ENCODE measurements around the gene LST1. TPM values are rescaled to one million over a fixed set of nuclear protein-coding genes. Genes with fewer than 3 reads are reported as not detected.
A peak's percentile ranks its signal among the peaks of the same experiment; 100 is the strongest.

Gene LST1
- total and polyA plus RNA-seq, 2 donors (not counting 1 experiment from before 2014, with no cell fraction given), result 7.4 to 30.5 TPM

DNA sequence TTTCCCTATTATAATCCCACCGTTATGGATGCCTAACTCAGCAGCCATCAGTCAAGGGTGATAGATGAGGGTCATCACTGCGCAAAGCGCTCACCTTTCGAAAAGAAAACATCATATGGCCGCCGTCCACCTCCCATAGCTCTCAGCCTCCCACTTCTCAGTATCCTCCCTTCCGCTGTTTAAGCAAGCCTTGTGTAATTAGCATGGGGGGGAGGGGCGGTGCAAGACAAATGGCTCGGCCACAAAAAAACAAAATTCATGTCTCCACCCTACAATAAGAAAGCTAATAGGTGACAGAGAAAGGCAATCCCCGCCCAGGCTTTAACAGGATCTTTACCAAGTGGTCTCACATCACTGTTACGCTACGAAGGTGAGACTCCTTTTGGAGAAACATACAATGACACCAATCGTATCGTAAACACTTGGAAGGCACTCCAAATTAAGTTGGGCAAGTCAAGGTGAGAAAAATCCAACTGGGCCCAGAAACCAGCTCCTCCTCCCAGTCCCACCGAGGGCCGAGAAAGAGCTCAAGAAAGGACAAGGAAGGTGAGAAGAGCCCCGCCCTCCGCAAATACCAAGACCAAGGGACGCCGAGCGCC lies 44.9 kb upstream of the LST1 start:
- H3K36me3 ChIP-seq (replicated peaks in 1 of 2; ENCODE audit: control extremely low read depth in 1 of 2, control insufficient read depth in 1 of 2, extremely low read depth in 1 of 2, insufficient read depth in 2 of 2, low read length in 1 of 2), result peaks cover under 1 to 44% of the 10 kb centered on the region in 2 experiments
- H3K27ac ChIP-seq (ENCODE audit: low read length in 2 of 2), result peak overlapping the region; percentile 97 to 99
- peak overlapping the region; percentile 79 to 100 (median 97) for H3K4me3 ChIP-seq (ENCODE audit: control extremely low read depth in 1 of 5, extremely low read depth in 1 of 5, insufficient read depth in 1 of 5, low read depth in 2 of 5, low read length in 4 of 5)
- Mint-ChIP-seq H3K4me1 (peaks cover 45% of the 10 kb centered on the region), H3K9me3 (ENCODE audit: insufficient read depth) (no peaks in the 10 kb centered on the region), H3K27me3 (no peaks in the 10 kb centered on the region), H3K27ac (peak overlapping the region; percentile 93), H3K4me3 (peak overlapping the region; percentile 99)
- no peaks in the 10 kb centered on the region for H3K9me3 ChIP-seq (ENCODE audit: control extremely low read depth in 1 of 3, control insufficient read depth in 2 of 3, insufficient read depth in 1 of 3, low read length in 2 of 3)
- peak overlapping the region; percentile 79 for H3K4me2 ChIP-seq (replicated peaks; ENCODE audit: low read depth, low read length, poor library complexity, severe bottlenecking)
- ATAC-seq (ENCODE audit: low read depth), result peak; percentile 15
- POLR2A ChIA-PET, result interaction anchor here (0.6 to 2.8 kb wide), 21 partner anchors 10 to 1994 kb away, joined by 3 to 34 read pairs (median 4); partner anchors contain the start of genes BAG6, DXO, GPANK1 and LTB
- no peaks in the 10 kb centered on the region for H3K27me3 ChIP-seq (replicated peaks in 1 of 4; ENCODE audit: control extremely low read depth in 1 of 4, control insufficient read depth in 3 of 4, insufficient read depth in 4 of 4, low read length in 3 of 4)
- CTCF ChIA-PET, result interaction anchor here (0.6 to 3.5 kb wide), 19 partner anchors 9 to 289 kb away, joined by 3 to 33 read pairs (median 5); partner anchors contain the start of genes LST1, LTB, MCCD1 and MICB
- intact Hi-C loops (cut with micrococcal nuclease), result loop anchor here (1.0 to 5.0 kb wide), 6 partner anchors 43 to 418 kb away; partner anchors contain the start of genes CLIC1, MICB, PRRC2A and SKIC2
- H3K79me2 ChIP-seq (ENCODE audit: control insufficient read depth, insufficient read depth, low read length), result peaks cover 47% of the 10 kb centered on the region
- DNase-seq, result no peak
- peak overlapping the region; percentile 93 for H3K9ac ChIP-seq (ENCODE audit: low read length)
- WGBS (ENCODE audit: insufficient coverage), result under 1% methylated on average over 12 of the region's 21 CpGs
- H4K20me1 ChIP-seq (ENCODE audit: control insufficient read depth, insufficient read depth, low read length, poor library complexity, severe bottlenecking), result peaks cover 42% of the 10 kb centered on the region
- TF ChIP-seq EZH2 (IDR thresholded peaks at IDR 0.05; ENCODE audit: borderline replicate concordance, insufficient read depth, low read depth, low read length, poor library complexity, severe bottlenecking) (no peak), CTCF (IDR thresholded peaks at IDR 0.05) (no peak)
- peaks cover 30 to 36% of the 10 kb centered on the region in 2 donors for H3K4me1 ChIP-seq (ENCODE audit: control insufficient read depth in 2 of 2, insufficient read depth in 2 of 2, low read length in 2 of 2)
- H2AFZ ChIP-seq (ENCODE audit: insufficient read depth, low read depth, low read length, poor library complexity, severe bottlenecking), result peak overlapping the region; percentile 79

Measured in B cell (primary cell).